ENCODE data around the gene TCEAL1. TPM values are rescaled to one million over a fixed set of nuclear protein-coding genes. Genes with fewer than 3 reads are reported as not detected.

The TCEAL1 gene
- total RNA-seq, 4 donors from 2014 or later: 192 to 287 (median 217) TPM

DNA sequence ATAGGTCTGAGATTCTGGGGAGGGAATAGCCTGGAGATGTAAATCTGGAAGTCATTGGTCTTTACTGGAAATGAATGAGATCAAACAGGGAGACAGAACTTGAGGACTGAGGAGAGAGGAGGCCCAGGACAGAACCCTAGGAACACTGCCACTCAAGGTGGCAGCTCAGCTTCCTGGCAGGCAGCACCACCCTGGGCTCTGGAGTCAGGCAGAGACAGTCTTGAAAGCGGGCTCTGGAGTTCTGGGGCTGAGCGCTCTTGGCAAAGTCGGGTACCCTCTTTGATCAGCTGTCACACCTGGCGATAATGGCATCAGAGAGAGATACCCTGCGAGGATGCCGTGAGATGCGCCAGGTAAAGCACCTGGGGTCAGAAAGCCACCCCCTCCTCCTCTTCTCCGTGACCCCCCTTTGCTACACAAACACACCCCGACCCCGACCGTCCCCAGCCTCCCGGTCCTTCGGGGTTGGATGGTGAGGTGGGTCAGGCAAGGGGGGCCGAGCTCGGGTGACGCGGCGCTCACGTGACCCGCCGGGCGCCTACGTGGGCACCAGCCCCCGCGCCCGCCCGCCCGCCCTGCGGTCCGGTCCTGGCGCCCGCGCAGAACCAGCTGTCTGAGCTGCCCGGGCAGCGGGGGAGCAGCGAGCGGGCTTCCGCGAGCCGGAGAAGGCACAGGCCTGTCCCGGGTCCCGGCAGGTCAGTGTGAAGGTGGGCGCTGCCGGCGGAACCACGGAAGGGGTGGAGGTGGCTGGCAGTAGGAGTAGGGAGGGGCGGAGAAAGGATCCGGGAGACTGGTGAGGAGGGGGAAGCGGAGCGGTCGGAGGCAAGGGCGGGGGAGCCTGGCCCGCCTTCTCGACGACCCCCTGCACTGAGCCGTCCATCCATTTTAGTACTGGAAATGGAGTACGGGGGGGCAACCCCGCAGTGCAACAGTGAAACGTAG is 21.1 kb upstream of the TCEAL1 start, which contains the start of gene TCEAL3:
Gene TCEAL3, plus strand, starts transcription at position 600 of the 942 bp plus-strand sequence. CDS start 1,102 bp downstream, outside the sequence.
- Histone ChIP-seq H3K27me3 (peaks cover 0 to 3% (median 0%) of the 10 kb centered on the region in 4 donors), H3K4me3 (peak within 1 kb of the TSS; percentile 67 to 73 (median 71)), H3K9me3 (no peaks in the 10 kb centered on the region), H3K36me3 (no peaks in the 10 kb centered on the region), H3K4me1 (peaks cover 0 to 18% (median 7%) of the 10 kb centered on the region in 4 donors), H3K27ac (replicated peaks in 1 of 4) (peak within 1 kb of the TSS; percentile 86 to 92 (median 92))
- WGBS: 18% methylated on average over 39 of the region's 59 CpGs
- no peak for DNase-seq (ENCODE audit: extremely low spot score)
- intact Hi-C loops (cut with DNase I): no loop called here
- TF ChIP-seq POLR2AphosphoS5 (IDR thresholded peaks at IDR 0.05) (peak; percentile 35 to 88), POLR2A (IDR thresholded peaks at IDR 0.05; ENCODE audit: low read depth) (no peak)

- no peak for DNase-seq (ENCODE audit: extremely low spot score)
- intact Hi-C loops (cut with DNase I): no loop called here
- WGBS: 25% methylated on average over 16 of the region's 21 CpGs
- peaks cover 0 to 3% (median 0%) of the 10 kb centered on the region in 4 donors for H3K27me3 ChIP-seq
- TF ChIP-seq EP300 (IDR thresholded peaks at IDR 0.05) (no peak), POLR2AphosphoS5 (IDR thresholded peaks at IDR 0.05) (no peak), POLR2A (IDR thresholded peaks at IDR 0.05; ENCODE audit: low read depth) (no peak)
- TF ChIP-seq, protein P1, sequence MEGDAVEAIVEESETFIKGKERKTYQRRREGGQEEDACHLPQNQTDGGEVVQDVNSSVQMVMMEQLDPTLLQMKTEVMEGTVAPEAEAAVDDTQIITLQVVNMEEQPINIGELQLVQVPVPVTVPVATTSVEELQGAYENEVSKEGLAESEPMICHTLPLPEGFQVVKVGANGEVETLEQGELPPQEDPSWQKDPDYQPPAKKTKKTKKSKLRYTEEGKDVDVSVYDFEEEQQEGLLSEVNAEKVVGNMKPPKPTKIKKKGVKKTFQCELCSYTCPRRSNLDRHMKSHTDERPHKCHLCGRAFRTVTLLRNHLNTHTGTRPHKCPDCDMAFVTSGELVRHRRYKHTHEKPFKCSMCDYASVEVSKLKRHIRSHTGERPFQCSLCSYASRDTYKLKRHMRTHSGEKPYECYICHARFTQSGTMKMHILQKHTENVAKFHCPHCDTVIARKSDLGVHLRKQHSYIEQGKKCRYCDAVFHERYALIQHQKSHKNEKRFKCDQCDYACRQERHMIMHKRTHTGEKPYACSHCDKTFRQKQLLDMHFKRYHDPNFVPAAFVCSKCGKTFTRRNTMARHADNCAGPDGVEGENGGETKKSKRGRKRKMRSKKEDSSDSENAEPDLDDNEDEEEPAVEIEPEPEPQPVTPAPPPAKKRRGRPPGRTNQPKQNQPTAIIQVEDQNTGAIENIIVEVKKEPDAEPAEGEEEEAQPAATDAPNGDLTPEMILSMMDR (IDR thresholded peaks at IDR 0.05): no peak
- peaks cover 0 to 18% (median 7%) of the 10 kb centered on the region in 4 donors for H3K4me1 ChIP-seq
- H3K27ac ChIP-seq (replicated peaks in 1 of 4): peak overlapping the region; percentile 86 to 92 (median 92)
- peak overlapping the region; percentile 67 to 73 (median 71) for H3K4me3 ChIP-seq
- no peaks in the 10 kb centered on the region for H3K36me3 ChIP-seq
- H3K9me3 ChIP-seq: no peaks in the 10 kb centered on the region
Observed at GRCh38 chrX:103608306-103608963, 20.3 kb upstream of the TCEAL1 start.

DNA sequence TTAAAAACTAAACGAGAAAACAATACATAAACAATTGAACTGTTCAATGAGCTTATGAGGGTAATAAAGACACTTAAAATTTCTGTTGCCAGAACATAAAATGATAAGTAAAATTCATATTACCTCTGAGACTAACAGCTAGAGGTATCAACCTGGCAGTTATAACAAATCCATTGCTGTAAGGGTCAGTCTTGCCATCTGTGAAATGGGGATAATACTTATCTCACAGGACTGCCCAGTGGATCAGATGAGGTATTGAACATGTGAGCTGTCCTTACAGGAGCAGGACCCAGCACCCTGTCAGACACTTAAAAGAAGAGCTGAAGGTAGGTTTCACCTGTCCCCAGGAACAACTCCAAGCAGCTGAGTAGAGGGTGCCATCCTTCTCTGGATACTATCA is 18.5 kb upstream of the TCEAL1 start:
- Histone ChIP-seq H3K9me3 (no peaks in the 10 kb centered on the region), H3K27ac (replicated peaks in 1 of 4) (no peak overlapping the region), H3K4me3 (no peak overlapping the region), H3K4me1 (peaks cover 0 to 18% (median 7%) of the 10 kb centered on the region in 4 donors), H3K27me3 (peaks cover 0 to 3% (median 0%) of the 10 kb centered on the region in 4 donors), H3K36me3 (no peaks in the 10 kb centered on the region)
- DNase-seq (ENCODE audit: extremely low spot score): no peak
- TF ChIP-seq POLR2A (IDR thresholded peaks at IDR 0.05; ENCODE audit: low read depth) (no peak), EP300 (IDR thresholded peaks at IDR 0.05) (no peak), POLR2AphosphoS5 (IDR thresholded peaks at IDR 0.05) (no peak)
- TF ChIP-seq, protein P1 (IDR thresholded peaks at IDR 0.05): no peak
- intact Hi-C loops (cut with DNase I): no loop called here
- 69% methylated on average over 1 of the region's 1 CpG for WGBS

GRCh38 chrX:103613362-103613890 is 15.3 kb upstream of the TCEAL1 start:
- no peak for DNase-seq (ENCODE audit: extremely low spot score)
- no peak overlapping the region for H3K4me3 ChIP-seq
- WGBS: 38% methylated on average over 1 of the region's 1 CpG
- no peaks in the 10 kb centered on the region for H3K36me3 ChIP-seq
- no peaks in the 10 kb centered on the region for H3K9me3 ChIP-seq
- intact Hi-C loops (cut with DNase I): no loop called here
- H3K27ac ChIP-seq (replicated peaks in 1 of 4): no peak overlapping the region
- TF ChIP-seq POLR2A (IDR thresholded peaks at IDR 0.05; ENCODE audit: low read depth): no peak
- TF ChIP-seq EP300 (IDR thresholded peaks at IDR 0.05): no peak
- TF ChIP-seq, protein P1 (IDR thresholded peaks at IDR 0.05): no peak
- TF ChIP-seq POLR2AphosphoS5 (IDR thresholded peaks at IDR 0.05): no peak
- H3K4me1 ChIP-seq: peaks cover 0 to 16% (median 4%) of the 10 kb centered on the region in 4 donors
- H3K27me3 ChIP-seq: peaks cover 0 to 3% (median 0%) of the 10 kb centered on the region in 4 donors

All from esophagus muscularis mucosa (tissue), 4 donors.